ENCODE results near the gene CA6.

The CA6 gene

DNA sequence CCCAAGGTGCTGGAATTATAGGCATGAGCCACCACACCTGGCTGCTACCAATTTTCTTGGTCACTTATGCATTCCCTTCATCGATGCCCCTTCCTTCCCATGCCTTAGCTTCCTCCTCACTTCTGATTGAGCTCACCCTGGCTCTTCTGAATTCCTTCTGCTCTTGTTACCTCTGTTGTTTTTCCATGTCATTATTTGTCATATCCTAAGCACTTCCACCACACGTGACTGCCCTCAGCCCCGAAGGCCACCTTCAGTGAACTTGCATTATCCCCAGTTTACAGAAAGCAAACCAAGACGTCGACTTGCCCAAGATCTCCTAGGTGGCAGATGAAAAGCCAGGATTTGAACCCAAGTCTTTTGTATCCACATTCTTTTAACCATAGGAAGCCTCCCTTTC, 30.7 kb downstream of the CA6 start (continued):
- TF ChIP-seq PPARA (CRISPR knock-in tag; IDR thresholded peaks at IDR 0.05; ENCODE audit: borderline replicate concordance) (no peak), ARNTL (CRISPR knock-in tag; IDR thresholded peaks at IDR 0.05; ENCODE audit: borderline replicate concordance, low read depth) (no peak), ZC3H10 (CRISPR knock-in tag; IDR thresholded peaks at IDR 0.05) (no peak), ZNF8 (CRISPR knock-in tag; IDR thresholded peaks at IDR 0.05) (no peak), ZNF565 (CRISPR knock-in tag; conservative IDR thresholded peaks at IDR 0.05; ENCODE audit: low read depth) (no peak), CSDC2 (CRISPR knock-in tag; IDR thresholded peaks at IDR 0.05) (no peak)
- TF ChIP-seq, protein P1, sequence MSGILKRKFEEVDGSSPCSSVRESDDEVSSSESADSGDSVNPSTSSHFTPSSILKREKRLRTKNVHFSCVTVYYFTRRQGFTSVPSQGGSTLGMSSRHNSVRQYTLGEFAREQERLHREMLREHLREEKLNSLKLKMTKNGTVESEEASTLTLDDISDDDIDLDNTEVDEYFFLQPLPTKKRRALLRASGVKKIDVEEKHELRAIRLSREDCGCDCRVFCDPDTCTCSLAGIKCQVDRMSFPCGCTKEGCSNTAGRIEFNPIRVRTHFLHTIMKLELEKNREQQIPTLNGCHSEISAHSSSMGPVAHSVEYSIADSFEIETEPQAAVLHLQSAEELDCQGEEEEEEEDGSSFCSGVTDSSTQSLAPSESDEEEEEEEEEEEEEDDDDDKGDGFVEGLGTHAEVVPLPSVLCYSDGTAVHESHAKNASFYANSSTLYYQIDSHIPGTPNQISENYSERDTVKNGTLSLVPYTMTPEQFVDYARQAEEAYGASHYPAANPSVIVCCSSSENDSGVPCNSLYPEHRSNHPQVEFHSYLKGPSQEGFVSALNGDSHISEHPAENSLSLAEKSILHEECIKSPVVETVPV (CRISPR knock-in tag; IDR thresholded peaks at IDR 0.05), result no peak
- TF ChIP-seq, protein P2, sequence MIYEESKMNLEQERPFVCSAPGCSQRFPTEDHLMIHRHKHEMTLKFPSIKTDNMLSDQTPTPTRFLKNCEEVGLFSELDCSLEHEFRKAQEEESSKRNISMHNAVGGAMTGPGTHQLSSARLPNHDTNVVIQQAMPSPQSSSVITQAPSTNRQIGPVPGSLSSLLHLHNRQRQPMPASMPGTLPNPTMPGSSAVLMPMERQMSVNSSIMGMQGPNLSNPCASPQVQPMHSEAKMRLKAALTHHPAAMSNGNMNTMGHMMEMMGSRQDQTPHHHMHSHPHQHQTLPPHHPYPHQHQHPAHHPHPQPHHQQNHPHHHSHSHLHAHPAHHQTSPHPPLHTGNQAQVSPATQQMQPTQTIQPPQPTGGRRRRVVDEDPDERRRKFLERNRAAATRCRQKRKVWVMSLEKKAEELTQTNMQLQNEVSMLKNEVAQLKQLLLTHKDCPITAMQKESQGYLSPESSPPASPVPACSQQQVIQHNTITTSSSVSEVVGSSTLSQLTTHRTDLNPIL (CRISPR knock-in tag; IDR thresholded peaks at IDR 0.05; ENCODE audit: low read depth), result no peak

DNA sequence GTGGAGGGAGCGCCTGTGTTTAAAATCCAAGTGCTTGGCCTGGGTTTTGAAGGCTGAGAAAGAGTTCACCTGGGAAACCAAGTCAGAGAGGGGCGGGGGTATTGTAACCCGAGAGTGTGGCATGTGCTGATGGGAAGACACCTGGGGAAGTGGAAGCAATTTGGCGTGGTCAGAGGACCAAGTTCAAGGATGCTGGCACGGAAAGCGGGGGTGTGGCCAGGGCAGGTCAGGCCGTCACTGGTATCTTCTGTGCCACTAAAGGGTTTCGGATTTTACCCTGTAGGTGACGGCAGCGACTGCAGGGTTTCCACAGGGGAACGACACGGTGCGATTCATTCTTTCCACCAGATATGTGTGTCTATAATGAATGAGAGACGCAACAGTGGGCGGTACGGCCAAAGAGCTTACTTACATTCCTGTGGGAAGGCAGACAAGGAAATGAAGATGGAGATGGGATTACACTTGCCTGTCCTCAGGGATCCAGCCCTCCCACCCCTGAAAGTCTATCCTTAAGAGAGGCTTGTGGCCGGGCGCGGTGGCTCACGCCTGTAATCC, 31.3 kb downstream of the CA6 start:
- TF ChIP-seq ARNTL (CRISPR knock-in tag; IDR thresholded peaks at IDR 0.05; ENCODE audit: borderline replicate concordance, low read depth) (no peak), BACH2 (CRISPR knock-in tag; IDR thresholded peaks at IDR 0.05; ENCODE audit: borderline replicate concordance) (no peak), POU6F1 (CRISPR knock-in tag; IDR thresholded peaks at IDR 0.05; ENCODE audit: borderline replicate concordance, low read depth) (no peak), PPARA (CRISPR knock-in tag; IDR thresholded peaks at IDR 0.05; ENCODE audit: borderline replicate concordance) (no peak), ZNF565 (CRISPR knock-in tag; conservative IDR thresholded peaks at IDR 0.05; ENCODE audit: low read depth) (no peak), TCF4 (CRISPR knock-in tag; IDR thresholded peaks at IDR 0.05; ENCODE audit: borderline replicate concordance) (no peak), ZNF8 (CRISPR knock-in tag; IDR thresholded peaks at IDR 0.05) (no peak), RARB (CRISPR knock-in tag; IDR thresholded peaks at IDR 0.05) (no peak), CSDC2 (CRISPR knock-in tag; IDR thresholded peaks at IDR 0.05) (no peak), ESRRG (CRISPR knock-in tag; IDR thresholded peaks at IDR 0.05) (no peak), GLIS3 (CRISPR knock-in tag; IDR thresholded peaks at IDR 0.05) (no peak), ISL1 (CRISPR knock-in tag; IDR thresholded peaks at IDR 0.05) (no peak), ZFP30 (CRISPR knock-in tag; IDR thresholded peaks at IDR 0.05) (no peak), SNAI2 (CRISPR knock-in tag; IDR thresholded peaks at IDR 0.05) (no peak), ZNF70 (CRISPR knock-in tag; IDR thresholded peaks at IDR 0.05) (no peak), ZFP3 (CRISPR knock-in tag; IDR thresholded peaks at IDR 0.05) (no peak)
- TF ChIP-seq, protein P3, sequence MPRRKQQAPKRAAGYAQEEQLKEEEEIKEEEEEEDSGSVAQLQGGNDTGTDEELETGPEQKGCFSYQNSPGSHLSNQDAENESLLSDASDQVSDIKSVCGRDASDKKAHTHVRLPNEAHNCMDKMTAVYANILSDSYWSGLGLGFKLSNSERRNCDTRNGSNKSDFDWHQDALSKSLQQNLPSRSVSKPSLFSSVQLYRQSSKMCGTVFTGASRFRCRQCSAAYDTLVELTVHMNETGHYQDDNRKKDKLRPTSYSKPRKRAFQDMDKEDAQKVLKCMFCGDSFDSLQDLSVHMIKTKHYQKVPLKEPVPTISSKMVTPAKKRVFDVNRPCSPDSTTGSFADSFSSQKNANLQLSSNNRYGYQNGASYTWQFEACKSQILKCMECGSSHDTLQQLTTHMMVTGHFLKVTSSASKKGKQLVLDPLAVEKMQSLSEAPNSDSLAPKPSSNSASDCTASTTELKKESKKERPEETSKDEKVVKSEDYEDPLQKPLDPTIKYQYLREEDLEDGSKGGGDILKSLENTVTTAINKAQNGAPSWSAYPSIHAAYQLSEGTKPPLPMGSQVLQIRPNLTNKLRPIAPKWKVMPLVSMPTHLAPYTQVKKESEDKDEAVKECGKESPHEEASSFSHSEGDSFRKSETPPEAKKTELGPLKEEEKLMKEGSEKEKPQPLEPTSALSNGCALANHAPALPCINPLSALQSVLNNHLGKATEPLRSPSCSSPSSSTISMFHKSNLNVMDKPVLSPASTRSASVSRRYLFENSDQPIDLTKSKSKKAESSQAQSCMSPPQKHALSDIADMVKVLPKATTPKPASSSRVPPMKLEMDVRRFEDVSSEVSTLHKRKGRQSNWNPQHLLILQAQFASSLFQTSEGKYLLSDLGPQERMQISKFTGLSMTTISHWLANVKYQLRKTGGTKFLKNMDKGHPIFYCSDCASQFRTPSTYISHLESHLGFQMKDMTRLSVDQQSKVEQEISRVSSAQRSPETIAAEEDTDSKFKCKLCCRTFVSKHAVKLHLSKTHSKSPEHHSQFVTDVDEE (CRISPR knock-in tag; IDR thresholded peaks at IDR 0.05), result no peak
- TF ChIP-seq, protein P4, sequence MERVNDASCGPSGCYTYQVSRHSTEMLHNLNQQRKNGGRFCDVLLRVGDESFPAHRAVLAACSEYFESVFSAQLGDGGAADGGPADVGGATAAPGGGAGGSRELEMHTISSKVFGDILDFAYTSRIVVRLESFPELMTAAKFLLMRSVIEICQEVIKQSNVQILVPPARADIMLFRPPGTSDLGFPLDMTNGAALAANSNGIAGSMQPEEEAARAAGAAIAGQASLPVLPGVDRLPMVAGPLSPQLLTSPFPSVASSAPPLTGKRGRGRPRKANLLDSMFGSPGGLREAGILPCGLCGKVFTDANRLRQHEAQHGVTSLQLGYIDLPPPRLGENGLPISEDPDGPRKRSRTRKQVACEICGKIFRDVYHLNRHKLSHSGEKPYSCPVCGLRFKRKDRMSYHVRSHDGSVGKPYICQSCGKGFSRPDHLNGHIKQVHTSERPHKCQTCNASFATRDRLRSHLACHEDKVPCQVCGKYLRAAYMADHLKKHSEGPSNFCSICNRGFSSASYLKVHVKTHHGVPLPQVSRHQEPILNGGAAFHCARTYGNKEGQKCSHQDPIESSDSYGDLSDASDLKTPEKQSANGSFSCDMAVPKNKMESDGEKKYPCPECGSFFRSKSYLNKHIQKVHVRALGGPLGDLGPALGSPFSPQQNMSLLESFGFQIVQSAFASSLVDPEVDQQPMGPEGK (CRISPR knock-in tag; IDR thresholded peaks at IDR 0.05; ENCODE audit: borderline replicate concordance), result no peak
- TF ChIP-seq, protein P1 (CRISPR knock-in tag; IDR thresholded peaks at IDR 0.05), result no peak
- TF ChIP-seq, protein P2 (CRISPR knock-in tag; IDR thresholded peaks at IDR 0.05; ENCODE audit: low read depth), result no peak
- ATAC-seq, result no peak

Data from SK-N-SH treated with all-trans-retinoic acid at 6 μM for 48 hours (cell line).